Mesenchymal stem cell (in vitro differentiated cells and primary cell): ENCODE results near the gene HOXC4.
A peak's percentile ranks its signal among the peaks of the same experiment; 100 is the strongest.

Experiments
- DNase-seq: peaks from one replicate; pipeline ENCODE4 v3.0.0-alpha.2; 2013
- H2AFZ ChIP-seq: one replicate; pipeline ENCODE4 v1.6.1; 2013; ENCODE audit warnings: low read depth, mild to moderate bottlenecking, control low read depth, inconsistent platforms, low read length, moderate library complexity
- H2AK5ac ChIP-seq: 2 replicates; pipeline ENCODE4 v1.6.1; 2013; ENCODE audit warnings: low read length, moderate library complexity, mild to moderate bottlenecking, inconsistent platforms; ENCODE audit not compliant: severe bottlenecking
- H2BK120ac ChIP-seq: one replicate; pipeline ENCODE4 v1.6.1; 2013; ENCODE audit warnings: low read depth, mild to moderate bottlenecking, inconsistent platforms, low read length, moderate library complexity
- H2BK12ac ChIP-seq, 2 experiments: one replicate each; pipeline ENCODE4 v1.6.1; 2013; ENCODE audit warnings: inconsistent platforms in 2 of 2, low read length in 2 of 2, mild to moderate bottlenecking in 2 of 2, moderate library complexity in 2 of 2, control low read depth in 1 of 2
- H2BK15ac ChIP-seq: one replicate; pipeline ENCODE4 v1.6.1; 2013; ENCODE audit warnings: mild to moderate bottlenecking, low read depth, inconsistent platforms; ENCODE audit not compliant: poor library complexity, severe bottlenecking
- H2BK5ac ChIP-seq: 2 replicates; pipeline ENCODE4 v1.6.1; 2013; ENCODE audit warnings: low read depth, mild to moderate bottlenecking, low read length, control low read depth, inconsistent platforms; ENCODE audit not compliant: poor library complexity, severe bottlenecking
- H3K14ac ChIP-seq, 2 experiments: one replicate each; pipeline ENCODE4 v1.6.1; 2013; ENCODE audit warnings: inconsistent platforms in 2 of 2, low read length in 2 of 2, control low read depth in 1 of 2, mild to moderate bottlenecking in 1 of 2, moderate library complexity in 1 of 2
- H3K18ac ChIP-seq, 2 experiments: one replicate each; pipeline ENCODE4 v1.6.1; 2013; ENCODE audit warnings: inconsistent platforms in 2 of 2, low read length in 2 of 2, control low read depth in 1 of 2, low read depth in 1 of 2, mild to moderate bottlenecking in 1 of 2
- H3K23ac ChIP-seq, 2 experiments: one replicate each; pipeline ENCODE4 v1.6.1; 2013; ENCODE audit warnings: inconsistent platforms in 2 of 2, low read length in 2 of 2, mild to moderate bottlenecking in 2 of 2, moderate library complexity in 2 of 2, control low read depth in 1 of 2
- H3K27ac ChIP-seq: 2 replicates; pipeline ENCODE4 v1.5.1; 2013; ENCODE audit warnings: mild to moderate bottlenecking, moderate library complexity, low read length, control low read depth, inconsistent platforms; ENCODE audit not compliant: poor library complexity, severe bottlenecking
- H3K27me3 ChIP-seq, 2 experiments: 2 replicates each; pipeline versions ENCODE4 v1.6.1 to v1.7.0; 2013; ENCODE audit warnings: low read length in 2 of 2, mild to moderate bottlenecking in 2 of 2, moderate library complexity in 2 of 2, control low read depth in 1 of 2, inconsistent platforms in 1 of 2; ENCODE audit not compliant: control insufficient read depth in 1 of 2, insufficient read depth in 1 of 2
- H3K36me3 ChIP-seq, 2 experiments: 2 replicates each; pipeline versions ENCODE4 v1.6.1 to v1.7.0; 2013; ENCODE audit warnings: low read length in 2 of 2, control low read depth in 1 of 2, inconsistent platforms in 1 of 2, low read depth in 1 of 2, mild to moderate bottlenecking in 1 of 2; ENCODE audit not compliant: insufficient read depth in 2 of 2, control insufficient read depth in 1 of 2
- H3K4ac ChIP-seq, 2 experiments: one replicate each; pipeline ENCODE4 v1.6.1; 2013; ENCODE audit warnings: inconsistent platforms in 2 of 2, low read length in 2 of 2, mild to moderate bottlenecking in 2 of 2, moderate library complexity in 2 of 2, control low read depth in 1 of 2, low read depth in 1 of 2
- H3K4me1 ChIP-seq: 2 replicates; pipeline ENCODE4 v1.6.1; 2013; ENCODE audit warnings: low read depth, low read length, control low read depth; ENCODE audit not compliant: control insufficient read depth, insufficient read depth
- H3K4me2 ChIP-seq: 2 replicates; pipeline ENCODE4 v1.6.1; 2013; ENCODE audit warnings: low read length, mild to moderate bottlenecking, inconsistent platforms; ENCODE audit not compliant: poor library complexity, severe bottlenecking
- H3K4me3 ChIP-seq, 2 experiments: 2 replicates each; pipeline versions ENCODE4 v1.5.1 to v1.7.0; 2013; ENCODE audit warnings: low read length in 2 of 2, mild to moderate bottlenecking in 2 of 2, control low read depth in 1 of 2, low read depth in 1 of 2; ENCODE audit not compliant: insufficient read depth in 1 of 2
- H3K79me1 ChIP-seq: replicated peaks from 2 replicates; pipeline ENCODE4 v1.6.1; 2013; ENCODE audit warnings: mild to moderate bottlenecking, control low read depth, low read length, inconsistent platforms; ENCODE audit not compliant: poor library complexity, severe bottlenecking
- H3K9ac ChIP-seq: 2 replicates; pipeline ENCODE4 v1.7.0; 2013; ENCODE audit warnings: mild to moderate bottlenecking, low read length, moderate library complexity
- H3K9me3 ChIP-seq: 2 replicates; pipeline ENCODE4 v1.7.0; 2013; ENCODE audit warnings: mild to moderate bottlenecking, low read length; ENCODE audit not compliant: control insufficient read depth
- H4K8ac ChIP-seq: one replicate; pipeline ENCODE4 v1.6.1; 2013; ENCODE audit warnings: inconsistent platforms, mild to moderate bottlenecking, low read length, moderate library complexity
- H4K91ac ChIP-seq: one replicate; pipeline ENCODE4 v1.6.1; 2013; ENCODE audit warnings: mild to moderate bottlenecking, low read length, inconsistent platforms
- WGBS: methylation state at CpG from one replicate; pipeline ENCODE4 v1.1.7; 2013; ENCODE audit warnings: mixed read lengths; 5-methylcytosine and 5-hydroxymethylcytosine counted together

Gene HOXC4

DNA sequence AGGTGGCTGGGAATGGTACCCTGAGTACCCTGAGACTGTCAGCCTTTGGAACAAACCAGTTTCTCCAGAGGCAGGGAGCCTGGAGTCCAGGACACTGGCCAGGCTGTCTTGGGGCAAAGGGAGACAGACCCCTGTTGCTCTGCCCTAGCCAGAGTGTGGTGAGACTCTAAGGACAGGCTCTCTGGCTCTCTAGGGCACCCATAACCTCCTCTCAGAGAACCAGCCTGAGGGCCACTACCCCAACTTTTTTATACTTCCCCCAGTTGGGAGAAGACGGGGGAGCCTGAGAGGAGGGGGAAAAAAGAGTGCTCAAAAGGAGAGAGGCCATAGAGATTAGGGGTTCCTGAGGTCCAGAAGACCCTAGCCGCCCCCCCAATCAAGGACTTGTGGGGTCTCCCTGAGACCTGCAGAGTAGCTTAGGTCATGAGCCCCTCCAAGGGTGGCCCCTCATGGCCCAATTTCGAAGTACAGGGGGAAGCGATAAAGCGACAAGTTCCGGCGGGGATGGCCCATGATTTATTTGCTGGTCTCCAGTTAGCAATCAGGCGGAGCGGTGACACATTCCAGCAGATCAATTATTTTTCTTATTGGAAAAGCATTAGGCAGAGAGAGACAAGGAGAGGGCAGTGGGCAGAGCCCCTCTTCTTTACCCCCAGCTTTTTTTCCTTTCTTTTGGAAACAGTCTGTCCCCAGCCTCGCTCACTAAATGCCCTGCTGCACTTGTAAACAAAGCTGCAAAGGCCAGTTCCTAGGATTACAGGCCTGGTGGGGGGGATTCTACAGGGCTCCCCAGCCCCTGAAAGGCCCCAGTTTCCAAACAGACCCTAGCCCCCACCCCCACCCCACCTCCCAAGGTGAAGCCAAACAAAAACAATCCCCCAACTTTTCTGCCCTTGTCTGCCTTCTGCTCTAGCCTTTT lies 43.3 kb upstream of the HOXC4 start:
- peak overlapping the region; percentile 96 for H3K9ac ChIP-seq
- peak overlapping the region; percentile 75 to 94 for H3K18ac ChIP-seq
- peak overlapping the region; percentile 98 for H2BK15ac ChIP-seq
- H3K4ac ChIP-seq, result peak overlapping the region in 1 of 2 experiments; percentile 81
- no peak overlapping the region for H2AFZ ChIP-seq
- 7% methylated on average over 10 of the region's 10 CpGs for WGBS
- H3K36me3 ChIP-seq, result no peaks in the 10 kb centered on the region
- H2AK5ac ChIP-seq, result peak overlapping the region; percentile 63
- H3K27me3 ChIP-seq, result no peaks in the 10 kb centered on the region
- H2BK5ac ChIP-seq, result peak overlapping the region; percentile 90
- peak overlapping the region; percentile 48 for H4K91ac ChIP-seq
- peak overlapping the region in 1 of 2 experiments; percentile 56 for H3K14ac ChIP-seq
- H3K79me1 ChIP-seq, result no peaks in the 10 kb centered on the region
- peak overlapping the region; percentile 84 for H2BK120ac ChIP-seq
- H3K4me2 ChIP-seq, result peak overlapping the region; percentile 85
- H2BK12ac ChIP-seq, result no peak overlapping the region
- no peak overlapping the region for H4K8ac ChIP-seq
- H3K27ac ChIP-seq, result peak overlapping the region; percentile 73
- H3K4me3 ChIP-seq, result peak overlapping the region; percentile 73 to 85
- peak; percentile 33 for DNase-seq
- H3K4me1 ChIP-seq, result peaks cover 36% of the 10 kb centered on the region
- peak overlapping the region in 1 of 2 experiments; percentile 68 for H3K23ac ChIP-seq
- H3K9me3 ChIP-seq, result no peaks in the 10 kb centered on the region

DNA sequence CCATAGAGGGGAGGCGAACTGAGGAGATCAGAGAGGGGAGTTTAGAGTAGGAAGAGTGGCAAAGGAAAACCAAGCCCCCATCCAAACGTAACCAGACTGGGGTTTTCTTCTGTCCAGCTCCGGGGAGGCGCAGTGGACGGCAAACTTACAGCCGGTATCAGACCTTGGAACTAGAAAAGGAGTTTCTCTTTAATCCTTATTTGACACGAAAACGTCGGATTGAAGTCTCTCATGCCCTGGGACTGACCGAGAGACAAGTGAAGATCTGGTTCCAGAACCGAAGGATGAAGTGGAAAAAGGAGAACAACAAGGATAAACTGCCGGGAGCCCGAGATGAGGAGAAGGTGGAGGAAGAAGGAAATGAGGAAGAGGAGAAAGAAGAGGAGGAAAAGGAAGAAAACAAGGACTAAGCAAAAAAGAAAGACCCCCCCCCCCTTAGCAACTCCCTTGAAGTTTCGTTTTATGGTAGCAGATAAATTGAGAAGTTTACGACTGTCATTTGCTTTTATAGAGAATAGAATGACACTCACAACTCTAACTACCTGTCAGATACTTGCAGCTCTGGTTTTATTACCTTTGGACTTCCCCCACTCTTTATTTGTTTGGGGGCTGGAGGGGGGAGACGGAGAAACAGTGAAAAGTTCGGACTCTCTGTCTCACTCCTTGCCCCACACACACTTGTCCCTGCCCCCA lies 42.5 kb upstream of the HOXC4 start:
- Histone ChIP-seq H3K79me1 (no peaks in the 10 kb centered on the region), H2BK12ac (no peak overlapping the region), H4K8ac (peak overlapping the region; percentile 60), H3K18ac (peak overlapping the region; percentile 69 to 83), H3K9ac (peak overlapping the region; percentile 96), H3K9me3 (no peaks in the 10 kb centered on the region), H3K27ac (peak overlapping the region; percentile 73), H3K4me3 (peak overlapping the region; percentile 40 to 85), H3K4ac (peak overlapping the region in 1 of 2 experiments; percentile 81), H3K23ac (peak overlapping the region in 1 of 2 experiments; percentile 36), H3K14ac (peak overlapping the region in 1 of 2 experiments; percentile 57), H3K4me1 (peaks cover 39% of the 10 kb centered on the region), H2BK15ac (no peak overlapping the region), H2AFZ (no peak overlapping the region), H2BK120ac (peak overlapping the region; percentile 84), H4K91ac (no peak overlapping the region), H2AK5ac (peak overlapping the region; percentile 75), H3K36me3 (no peaks in the 10 kb centered on the region), H2BK5ac (peak overlapping the region; percentile 46), H3K4me2 (peak overlapping the region; percentile 85), H3K27me3 (no peaks in the 10 kb centered on the region)
- DNase-seq, result no peak
- 5% methylated on average over 14 of the region's 17 CpGs for WGBS

DNA sequence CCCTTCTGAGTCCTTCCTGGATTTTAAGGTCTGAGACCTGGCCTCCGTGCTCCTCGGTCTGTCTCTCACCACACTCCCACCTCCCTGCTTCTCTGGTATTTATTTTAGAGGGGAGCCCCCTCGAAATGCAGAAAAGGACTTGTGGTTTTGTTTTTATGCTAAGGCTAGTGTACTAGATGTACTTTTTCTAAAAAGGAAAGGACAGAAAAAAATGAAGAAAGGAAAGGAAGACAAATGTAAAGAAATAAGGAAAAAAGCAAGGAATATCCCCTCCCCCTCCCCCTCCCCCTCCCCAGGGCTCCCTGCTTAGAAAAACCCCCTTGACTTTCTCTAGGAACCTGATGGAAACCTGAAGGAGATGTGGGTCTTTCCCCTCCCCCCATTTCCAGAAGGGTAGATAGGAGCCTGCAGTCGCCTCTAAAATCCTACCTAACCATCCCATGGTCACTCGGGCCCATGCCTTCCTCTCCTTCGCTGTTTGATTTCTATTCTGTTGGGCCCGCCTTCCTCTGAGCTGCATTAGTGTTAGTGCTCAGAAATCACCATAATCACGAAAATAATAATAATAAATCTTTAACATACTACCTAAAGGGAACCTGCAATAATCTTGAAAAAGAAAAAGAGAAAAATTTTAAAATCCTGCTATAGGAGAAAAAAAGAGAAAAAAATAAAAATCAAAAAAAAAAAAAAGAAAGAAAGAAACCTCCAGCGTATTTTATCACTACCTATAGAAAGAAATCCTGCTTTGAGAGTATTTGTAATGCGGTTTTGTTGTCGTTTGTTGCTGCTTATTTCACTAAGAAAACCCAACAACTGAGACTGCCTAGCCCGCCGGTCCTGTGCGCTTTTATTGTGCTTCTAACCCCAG lies 41.7 kb upstream of the HOXC4 start:
- Histone ChIP-seq H3K27ac (peak overlapping the region; percentile 98), H3K79me1 (no peaks in the 10 kb centered on the region), H2BK120ac (no peak overlapping the region), H4K91ac (no peak overlapping the region), H3K18ac (peak overlapping the region in 1 of 2 experiments; percentile 83), H2BK15ac (no peak overlapping the region), H2BK12ac (no peak overlapping the region), H3K14ac (peak overlapping the region in 1 of 2 experiments; percentile 36), H3K36me3 (no peaks in the 10 kb centered on the region), H3K4me1 (peaks cover 32% of the 10 kb centered on the region), H3K9ac (peak overlapping the region; percentile 96), H3K9me3 (no peaks in the 10 kb centered on the region), H2BK5ac (no peak overlapping the region), H2AK5ac (peak overlapping the region; percentile 75), H4K8ac (peak overlapping the region; percentile 60), H3K4ac (peak overlapping the region in 1 of 2 experiments; percentile 80), H3K27me3 (no peaks in the 10 kb centered on the region), H3K4me2 (peak overlapping the region; percentile 85), H2AFZ (no peak overlapping the region), H3K23ac (peak overlapping the region in 1 of 2 experiments; percentile 36), H3K4me3 (peak overlapping the region in 1 of 2 experiments; percentile 85)
- 24% methylated on average over 4 of the region's 14 CpGs for WGBS
- DNase-seq, result no peak
